ENCODE measurements around the gene NR6A1. TPM values are rescaled to one million over a fixed set of nuclear protein-coding genes. Genes with fewer than 3 reads are reported as not detected.
A peak's percentile ranks its signal among the peaks of the same experiment; 100 is the strongest.

Gene NR6A1
- total RNA-seq, 1 experiment from 2014 or later: 99.3 TPM

GRCh38 chr9:124504530-124505005 lies 266.5 kb downstream of the NR6A1 start:
- Mint-ChIP-seq H3K27ac (no peak overlapping the region), H3K27me3 (ENCODE audit: low read depth) (peaks cover 62% of the 10 kb centered on the region), H3K9me3 (peaks cover 0 to 8% of the 10 kb centered on the region in 2 experiments; a peak in 3 of 5 replicates), H3K4me3 (peak overlapping the region in 1 of 2 experiments; percentile 58; a peak in 1 of 5 replicates), H3K4me1 (peaks cover 6 to 32% of the 10 kb centered on the region in 2 experiments), H3K36me3 (ENCODE audit: insufficient read depth in 1 of 3, low read depth in 3 of 3) (peaks cover 0 to 2% (median 0%) of the 10 kb centered on the region in 3 experiments; a peak in 1 of 7 replicates)
- Histone ChIP-seq H2BK5ac (ENCODE audit: insufficient read length, low read length) (no peak overlapping the region), H4K91ac (ENCODE audit: insufficient read length, low read depth, low read length) (no peak overlapping the region), H3K9me3 (ENCODE audit: control insufficient read depth, low read depth, low read length) (no peaks in the 10 kb centered on the region), H3K14ac (ENCODE audit: insufficient read depth, low read length) (no peak overlapping the region), H4K8ac (replicated peaks; ENCODE audit: insufficient read length, low read depth, low read length) (no peak overlapping the region), H2BK15ac (ENCODE audit: low read depth, low read length) (no peak overlapping the region), H2BK120ac (ENCODE audit: low read depth, low read length, poor library complexity, severe bottlenecking) (no peak overlapping the region), H2AFZ (ENCODE audit: low read length) (no peak overlapping the region), H2BK12ac (ENCODE audit: insufficient read length, low read depth, low read length) (no peak overlapping the region), H4K20me1 (ENCODE audit: control insufficient read depth, insufficient read depth, insufficient read length) (no peaks in the 10 kb centered on the region), H3K4ac (ENCODE audit: low read depth, low read length) (no peak overlapping the region), H3K79me2 (ENCODE audit: insufficient read depth, low read length) (no peaks in the 10 kb centered on the region), H3K23me2 (ENCODE audit: insufficient read length, low read depth, low read length, poor library complexity, severe bottlenecking) (peaks cover 6% of the 10 kb centered on the region), H3K18ac (ENCODE audit: insufficient read length, low read depth, low read length) (no peak overlapping the region), H3K27ac (ENCODE audit: insufficient read length, low read depth, low read length) (no peak overlapping the region), H3K4me2 (ENCODE audit: insufficient read depth, insufficient read length, low read length) (peak overlapping the region; percentile 30), H3K4me1 (ENCODE audit: insufficient read depth, low read length) (peaks cover 4% of the 10 kb centered on the region; the same call in 1 of the 2 replicates), H3K56ac (ENCODE audit: insufficient read length, low read depth, low read length) (no peak overlapping the region), H2BK20ac (ENCODE audit: low read depth, low read length, poor library complexity, severe bottlenecking) (no peak overlapping the region), H3K27me3 (ENCODE audit: insufficient read depth, low read length) (peaks cover 33% of the 10 kb centered on the region), H3T11ph (ENCODE audit: low read length) (no peak overlapping the region), H2AK5ac (ENCODE audit: insufficient read length, low read length) (no peak overlapping the region), H3K9ac (ENCODE audit: extremely low read depth, insufficient read length, low read length) (no peak overlapping the region), H3K23ac (ENCODE audit: insufficient read length, low read depth, low read length) (no peak overlapping the region), H3K79me1 (ENCODE audit: insufficient read depth, low read depth, low read length, poor library complexity, severe bottlenecking) (no peaks in the 10 kb centered on the region), H4K5ac (ENCODE audit: insufficient read length, low read depth, low read length) (no peak overlapping the region)
- no CpG with 5 or more reads among the region's 81 CpGs for WGBS (ENCODE audit: extremely low coverage, insufficient read length, low lambda C conversion rate)
- TF ChIP-seq CTCF (conservative IDR thresholded peaks at IDR 0.05): no peak
- no peak for DNase-seq

Data from H9 (cell line).